K562 (cell line): ENCODE data around the gene PGS1. TPM values are rescaled to one million over a fixed set of nuclear protein-coding genes. Genes with fewer than 3 reads are reported as not detected.
A peak's percentile ranks its signal among the peaks of the same experiment; 100 is the strongest.

Experiments used
- BACH1 ChIP-seq: fragments of 200-800 bp; sonication (Bioruptor generic); IDR thresholded peaks from 2 replicates; pipeline ENCODE4 v1.6.1; 2016; ENCODE audit warnings: missing genetic modification characterization, missing compliant biosample characterization
- BMI1 ChIP-seq: fragments of 150-350 bp; IDR thresholded peaks from 2 replicates; pipeline ENCODE4 v1.6.1; 2014; ENCODE audit warnings: low read length
- CBFA2T3 ChIP-seq: fragments of 450-650 bp; IDR thresholded peaks from 2 replicates; pipeline ENCODE4 v1.6.1; 2017
- ETV1 ChIP-seq: fragments of 450-650 bp; conservative IDR thresholded peaks from 2 replicates; pipeline ENCODE4 v1.6.1; 2016; ENCODE audit warnings: missing genetic modification characterization, control low read depth, low read depth, missing compliant biosample characterization
- FOS ChIP-seq: IDR thresholded peaks from 3 replicates; pipeline ENCODE4 v1.6.1; 2011; ENCODE audit not compliant: insufficient read length; ENCODE audit errors: extremely low read depth
- FUS ChIP-seq: fragments of 200-400 bp; formaldehyde crosslinking; optimal IDR thresholded peaks from 2 replicates; pipeline ENCODE3; 2017; ENCODE audit warnings: low read depth, low read length
- HNRNPL ChIP-seq: fragments of 200-400 bp; formaldehyde crosslinking; IDR thresholded peaks from 2 replicates; pipeline ENCODE4 v1.6.1; 2017; ENCODE audit warnings: low read depth, mild to moderate bottlenecking, low read length
- RBM17 ChIP-seq: fragments of 200-400 bp; formaldehyde crosslinking; IDR thresholded peaks from 2 replicates; pipeline ENCODE4 v1.6.1; 2017; ENCODE audit warnings: low read depth, mild to moderate bottlenecking, low read length, borderline replicate concordance
- RFX7 ChIP-seq: fragments of 250-450 bp; sonication (Bioruptor Pico); IDR thresholded peaks from 2 replicates; pipeline ENCODE4 v1.5.1; 2021; ENCODE audit warnings: mild to moderate bottlenecking
- RNF2 ChIP-seq: sonication (generic); IDR thresholded peaks from 2 replicates; pipeline ENCODE4 v1.6.1; 2016
- STAT5A ChIP-seq: IDR thresholded peaks from 2 replicates; pipeline ENCODE4 v1.6.1; 2012; ENCODE audit warnings: low read length, inconsistent platforms, borderline replicate concordance
- TAL1 ChIP-seq: fragments of 450-650 bp; IDR thresholded peaks from 2 replicates; pipeline ENCODE4 v1.6.1; 2016; ENCODE audit warnings: mild to moderate bottlenecking
- TBL1XR1 ChIP-seq, 2 experiments: IDR thresholded peaks; 2 replicates each; pipeline ENCODE4 v1.6.1; 2012; ENCODE audit warnings: improper control_type of control experiment in 2 of 2, low read length in 2 of 2, mild to moderate bottlenecking in 1 of 2
- TCF3 ChIP-seq: sonication (generic); formaldehyde crosslinking; IDR thresholded peaks from 2 replicates; pipeline ENCODE4 v1.4.0; 2020; ENCODE audit warnings: mild to moderate bottlenecking, missing genetic modification reagents
- TEAD4 ChIP-seq, 2 experiments: sonication (generic) in 1 of 2; formaldehyde crosslinking in 1 of 2; IDR thresholded peaks; 2 replicates each; pipeline versions ENCODE4 v1.6.1 to v1.8.0; 2012 to 2022; ENCODE audit warnings: borderline replicate concordance in 1 of 2, inconsistent platforms in 1 of 2, low read length in 1 of 2, mild to moderate bottlenecking in 1 of 2, missing genetic modification reagents in 1 of 2
- TOE1 ChIP-seq, 2 experiments: fragments of 450-650 bp in 1 of 2; sonication (generic) in 1 of 2; formaldehyde crosslinking in 1 of 2; IDR thresholded peaks; 2 replicates each; pipeline versions ENCODE4 v1.7.1 to v1.8.0; 2016 to 2022; ENCODE audit warnings: borderline replicate concordance in 2 of 2, mild to moderate bottlenecking in 2 of 2, antibody characterized with exemption in 1 of 2, inconsistent platforms in 1 of 2, low read depth in 1 of 2, missing genetic modification reagents in 1 of 2, moderate library complexity in 1 of 2
- TSHZ1 ChIP-seq: fragments of 250-450 bp; sonication (Bioruptor Pico); IDR thresholded peaks from 2 replicates; pipeline ENCODE4 v1.4.0; 2020; ENCODE audit warnings: mild to moderate bottlenecking, moderate library complexity
- ZNF354B ChIP-seq: fragments of 250-450 bp; sonication (Bioruptor Pico); IDR thresholded peaks from 2 replicates; pipeline ENCODE4 v1.4.0; 2020
- ZNF764 ChIP-seq: fragments of 250-450 bp; sonication (Bioruptor Pico); IDR thresholded peaks from 2 replicates; pipeline ENCODE4 v1.4.0; 2020; ENCODE audit warnings: low read depth, mild to moderate bottlenecking, moderate library complexity
- ZNF785 ChIP-seq: fragments of 250-450 bp; sonication (Bioruptor Pico); IDR thresholded peaks from 2 replicates; pipeline ENCODE4 v1.4.0; 2020; ENCODE audit warnings: mild to moderate bottlenecking
- polyA plus RNA-seq, 8 experiments: library from polyadenylated mRNA; depleted of rRNA in 4 of 8; stranded (reverse) in 5 of 8; unstranded in 3 of 8; fragments of >200 nt; fragmentation: Nextera tagmentation in 2 of 8; fragmentation: Illumina TruSeq in 1 of 8; extraction: Ambion mirVana in 2 of 8; extraction: Trizol in 1 of 8; gene quantifications; 2 replicates each; pipeline versions ENCODE4 v1.2.1 to v1.2.3, GENCODE V29; 2011 to 2014; ENCODE audit warnings: inconsistent platforms in 1 of 8, missing spikeins in 1 of 8
- total RNA-seq, 7 experiments: library from RNA; depleted of rRNA in 6 of 7; stranded (reverse); fragments of >200 nt in 6 of 7; fragmentation: Illumina TruSeq in 2 of 7; extraction: Trizol in 2 of 7; gene quantifications; 2 replicates each; pipeline versions ENCODE4 v1.2.1 to v1.2.3, GENCODE V29; 2011 to 2021; ENCODE audit warnings: low replicate concordance in 1 of 7
- TF ChIP-seq, protein P1 (sequence below): fragments of 250-450 bp; sonication (Bioruptor Pico); IDR thresholded peaks from 2 replicates; pipeline ENCODE4 v1.5.0; 2022; ENCODE audit warnings: mild to moderate bottlenecking
- TF ChIP-seq, protein P2 (sequence below): fragments of 250-450 bp; sonication (Bioruptor Pico); IDR thresholded peaks from 2 replicates; pipeline ENCODE4 v1.8.0; 2022; ENCODE audit warnings: inconsistent platforms, mild to moderate bottlenecking, moderate library complexity, borderline replicate concordance

PGS1 gene
- total and polyA plus RNA-seq, 9 of the 15 experiments (the other 6 are each of a cell fraction or from before 2014, with no cell fraction given) = 1.3 to 39.4 (median 22.3) TPM

DNA sequence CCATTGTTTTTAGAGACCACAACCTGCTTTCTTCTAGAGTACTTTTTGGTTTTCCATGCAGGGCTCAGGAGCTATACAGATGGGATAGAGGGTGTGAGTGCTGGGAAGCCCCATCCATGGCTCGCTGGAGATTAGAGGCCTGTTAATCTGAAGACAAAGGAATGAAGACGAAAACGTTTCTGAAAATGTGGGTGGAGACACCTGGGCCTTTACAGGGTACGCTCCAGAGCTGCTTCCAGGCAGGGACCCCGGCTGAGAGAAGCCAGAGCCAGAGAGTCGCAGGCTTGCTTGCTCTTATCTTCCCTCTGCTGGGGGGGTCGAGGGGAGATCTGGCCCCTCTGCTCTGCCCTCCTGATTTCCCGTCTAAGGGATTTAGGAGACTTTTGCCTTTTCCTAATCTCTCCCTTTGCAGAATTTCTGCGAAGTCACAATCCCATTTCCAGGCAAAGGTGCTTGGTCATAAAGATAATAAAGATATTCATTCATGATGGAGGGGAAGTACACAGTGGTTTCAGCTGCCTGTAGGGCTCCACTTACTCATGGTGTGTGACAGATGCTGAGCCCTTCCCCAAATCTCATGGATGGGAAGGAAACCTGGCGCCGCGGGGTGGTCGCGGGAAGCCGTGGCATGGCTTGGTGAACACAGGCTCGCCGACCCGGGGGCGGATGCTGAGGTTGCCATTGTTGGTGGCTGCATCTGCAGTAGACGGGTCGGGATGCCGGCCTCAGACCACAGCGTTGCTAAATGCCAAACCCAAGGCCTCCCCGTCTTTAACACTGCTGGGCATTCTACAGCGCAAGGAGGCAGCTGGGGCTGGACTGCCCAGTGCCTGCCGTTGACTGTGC, 13.8 kb upstream of the PGS1 start (continued):
- TF ChIP-seq TOE1 (IDR thresholded peaks at IDR 0.05; ENCODE audit: borderline replicate concordance) (no peak), TOE1 (CRISPR knock-in tag; IDR thresholded peaks at IDR 0.05; ENCODE audit: borderline replicate concordance, low read depth) (no peak), HNRNPL (no peak), ZNF764 (CRISPR knock-in tag) (no peak), TEAD4 (IDR thresholded peaks at IDR 0.05; ENCODE audit: low read length) (peak; percentile 49; the same call in 1 of the 2 replicates), TEAD4 (CRISPR knock-in tag; IDR thresholded peaks at IDR 0.05; ENCODE audit: borderline replicate concordance) (no peak), FUS (no peak), BMI1 (no peak), TSHZ1 (CRISPR knock-in tag) (no peak), ZNF785 (CRISPR knock-in tag) (no peak), BACH1 (tag) (no peak), FOS (no peak), ETV1 (tag) (no peak), RNF2 (no peak), RFX7 (CRISPR knock-in tag) (no peak), TBL1XR1 (IDR thresholded peaks at IDR 0.05; ENCODE audit: low read length in 2 of 2) (no peak), TCF3 (peak; percentile 58), ZNF354B (CRISPR knock-in tag) (no peak), STAT5A (peak; percentile 21; the same call in 1 of the 2 replicates), TAL1 (peak; percentile 35), RBM17 (no peak), CBFA2T3 (peak; percentile 48)
- TF ChIP-seq, protein P1, sequence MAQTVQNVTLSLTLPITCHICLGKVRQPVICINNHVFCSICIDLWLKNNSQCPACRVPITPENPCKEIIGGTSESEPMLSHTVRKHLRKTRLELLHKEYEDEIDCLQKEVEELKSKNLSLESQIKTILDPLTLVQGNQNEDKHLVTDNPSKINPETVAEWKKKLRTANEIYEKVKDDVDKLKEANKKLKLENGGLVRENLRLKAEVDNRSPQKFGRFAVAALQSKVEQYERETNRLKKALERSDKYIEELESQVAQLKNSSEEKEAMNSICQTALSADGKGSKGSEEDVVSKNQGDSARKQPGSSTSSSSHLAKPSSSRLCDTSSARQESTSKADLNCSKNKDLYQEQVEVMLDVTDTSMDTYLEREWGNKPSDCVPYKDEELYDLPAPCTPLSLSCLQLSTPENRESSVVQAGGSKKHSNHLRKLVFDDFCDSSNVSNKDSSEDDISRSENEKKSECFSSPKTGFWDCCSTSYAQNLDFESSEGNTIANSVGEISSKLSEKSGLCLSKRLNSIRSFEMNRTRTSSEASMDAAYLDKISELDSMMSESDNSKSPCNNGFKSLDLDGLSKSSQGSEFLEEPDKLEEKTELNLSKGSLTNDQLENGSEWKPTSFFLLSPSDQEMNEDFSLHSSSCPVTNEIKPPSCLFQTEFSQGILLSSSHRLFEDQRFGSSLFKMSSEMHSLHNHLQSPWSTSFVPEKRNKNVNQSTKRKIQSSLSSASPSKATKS (CRISPR knock-in tag) = no peak
- TF ChIP-seq, protein P2, sequence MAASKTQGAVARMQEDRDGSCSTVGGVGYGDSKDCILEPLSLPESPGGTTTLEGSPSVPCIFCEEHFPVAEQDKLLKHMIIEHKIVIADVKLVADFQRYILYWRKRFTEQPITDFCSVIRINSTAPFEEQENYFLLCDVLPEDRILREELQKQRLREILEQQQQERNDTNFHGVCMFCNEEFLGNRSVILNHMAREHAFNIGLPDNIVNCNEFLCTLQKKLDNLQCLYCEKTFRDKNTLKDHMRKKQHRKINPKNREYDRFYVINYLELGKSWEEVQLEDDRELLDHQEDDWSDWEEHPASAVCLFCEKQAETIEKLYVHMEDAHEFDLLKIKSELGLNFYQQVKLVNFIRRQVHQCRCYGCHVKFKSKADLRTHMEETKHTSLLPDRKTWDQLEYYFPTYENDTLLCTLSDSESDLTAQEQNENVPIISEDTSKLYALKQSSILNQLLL (CRISPR knock-in tag) = no peak
